Thyroid gland (tissue), 4 donors: ENCODE results near the gene GMEB2. TPM values are rescaled to one million over a fixed set of nuclear protein-coding genes. Genes with fewer than 3 reads are reported as not detected.

Source experiments
- DNase-seq, 2 donors: peaks; one replicate each; pipeline ENCODE4 v3.0.0-alpha.2; 2019
- H3K27ac ChIP-seq, 3 donors: fragments of 200-600 bp; sonication (generic); 1 replicate in 2 of 3; 2 replicates in 1 of 3; pipeline ENCODE4 v1.5.1; 2016 to 2019; ENCODE audit warnings: mild to moderate bottlenecking in 1 of 3, moderate library complexity in 1 of 3
- H3K27me3 ChIP-seq: fragments of 200-600 bp; sonication (generic); one replicate; pipeline ENCODE4 v1.5.1; 2019
- H3K36me3 ChIP-seq, 2 donors: fragments of 200-600 bp; sonication (generic); one replicate each; pipeline ENCODE4 v1.5.1; 2016 to 2019
- H3K4me1 ChIP-seq, 2 donors: fragments of 200-600 bp; sonication (generic); one replicate each; pipeline ENCODE4 v1.5.1; 2017 to 2019
- H3K4me3 ChIP-seq, 3 donors: fragments of 200-600 bp; sonication (generic); replicated peaks in 1 of 3; 1 replicate in 2 of 3; 2 replicates in 1 of 3; pipeline ENCODE4 v1.5.1; 2016; ENCODE audit warnings: mild to moderate bottlenecking in 1 of 3
- H3K9me3 ChIP-seq: fragments of 200-600 bp; sonication (generic); one replicate; pipeline ENCODE4 v1.5.1; 2017
- POLR2A ChIP-seq, 2 donors: fragments of 450-650 bp; IDR thresholded peaks; one replicate each; pipeline ENCODE4 v1.6.1; 2017; ENCODE audit warnings: antibody characterized with exemption in 2 of 2, mild to moderate bottlenecking in 2 of 2, moderate library complexity in 1 of 2
- WGBS, 2 donors: methylation state at CpG; one replicate each; pipeline ENCODE4 v1.1.5; 2017; 5-methylcytosine and 5-hydroxymethylcytosine counted together
- intact Hi-C: fragments of 100-400 bp; cut with DNase I; formaldehyde crosslinking; loops from one replicate; pipeline ENCODE4 v1.15.1; 2023
- total RNA-seq, 4 donors: library from RNA; depleted of rRNA; stranded (reverse); fragments of >200 nt; gene quantifications; one replicate each; pipeline ENCODE4 v1.2.3, GENCODE V29; 2016
- TF ChIP-seq, protein P1 (sequence below), 6 experiments: fragments of 200-600 bp in 3 of 6; fragments of 450-650 bp in 3 of 6; sonication (generic) in 3 of 6; IDR thresholded peaks; one replicate each; pipeline ENCODE4 v1.5.1; 2016 to 2019; ENCODE audit warnings: antibody characterized with exemption in 6 of 6, mild to moderate bottlenecking in 2 of 6, inconsistent platforms in 1 of 6, moderate library complexity in 1 of 6

Gene GMEB2
- total RNA-seq, 4 donors from 2014 or later: 23.1 to 34.9 (median 29.9) TPM

DNA sequence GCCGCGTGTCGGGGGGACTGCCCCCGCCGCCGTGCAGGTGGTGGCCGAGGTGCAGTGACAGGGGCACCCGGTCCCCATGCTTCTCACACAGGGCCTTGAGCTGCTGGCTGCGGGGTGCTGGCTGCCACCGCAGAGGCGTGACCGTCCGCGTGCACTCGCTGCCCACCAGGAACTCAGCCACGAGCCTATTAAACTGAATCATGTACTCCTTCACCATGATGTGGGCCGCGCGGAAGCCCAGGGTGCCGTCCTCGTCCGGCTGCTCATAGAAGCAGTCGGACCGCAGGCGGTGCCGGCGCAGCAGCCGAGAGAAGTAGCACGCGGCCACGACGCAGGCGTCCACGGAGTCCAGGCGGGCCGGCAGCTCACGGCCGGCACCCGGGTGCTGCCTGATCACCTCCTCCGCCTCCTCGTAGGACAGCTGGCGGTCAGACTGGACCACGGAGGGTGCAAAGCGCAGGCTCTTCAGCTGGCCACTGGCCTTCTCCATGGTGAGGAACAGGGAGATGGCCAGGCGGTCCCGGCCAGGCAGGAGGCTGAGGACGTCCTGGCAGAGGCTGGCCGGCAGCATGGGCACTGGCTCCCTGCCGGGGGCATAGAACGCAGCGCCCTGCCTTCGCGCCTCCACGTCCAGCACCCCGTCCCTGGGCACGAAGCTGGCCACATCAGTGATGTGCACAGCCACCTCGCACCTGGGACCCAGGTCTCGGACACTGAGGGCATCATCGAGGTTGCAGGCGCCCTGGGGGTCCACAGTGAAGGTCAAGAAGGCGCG, 62.7 kb downstream of the GMEB2 start:
- no peaks in the 10 kb centered on the region for H3K4me1 ChIP-seq
- no peaks in the 10 kb centered on the region for H3K27me3 ChIP-seq
- peaks cover 41 to 50% of the 10 kb centered on the region in 2 donors for H3K36me3 ChIP-seq
- no peak for DNase-seq
- TF ChIP-seq, protein P1, sequence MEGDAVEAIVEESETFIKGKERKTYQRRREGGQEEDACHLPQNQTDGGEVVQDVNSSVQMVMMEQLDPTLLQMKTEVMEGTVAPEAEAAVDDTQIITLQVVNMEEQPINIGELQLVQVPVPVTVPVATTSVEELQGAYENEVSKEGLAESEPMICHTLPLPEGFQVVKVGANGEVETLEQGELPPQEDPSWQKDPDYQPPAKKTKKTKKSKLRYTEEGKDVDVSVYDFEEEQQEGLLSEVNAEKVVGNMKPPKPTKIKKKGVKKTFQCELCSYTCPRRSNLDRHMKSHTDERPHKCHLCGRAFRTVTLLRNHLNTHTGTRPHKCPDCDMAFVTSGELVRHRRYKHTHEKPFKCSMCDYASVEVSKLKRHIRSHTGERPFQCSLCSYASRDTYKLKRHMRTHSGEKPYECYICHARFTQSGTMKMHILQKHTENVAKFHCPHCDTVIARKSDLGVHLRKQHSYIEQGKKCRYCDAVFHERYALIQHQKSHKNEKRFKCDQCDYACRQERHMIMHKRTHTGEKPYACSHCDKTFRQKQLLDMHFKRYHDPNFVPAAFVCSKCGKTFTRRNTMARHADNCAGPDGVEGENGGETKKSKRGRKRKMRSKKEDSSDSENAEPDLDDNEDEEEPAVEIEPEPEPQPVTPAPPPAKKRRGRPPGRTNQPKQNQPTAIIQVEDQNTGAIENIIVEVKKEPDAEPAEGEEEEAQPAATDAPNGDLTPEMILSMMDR (IDR thresholded peaks at IDR 0.05): no peak
- TF ChIP-seq POLR2A (IDR thresholded peaks at IDR 0.05): no peak
- H3K27ac ChIP-seq: no peak overlapping the region
- no peak overlapping the region for H3K4me3 ChIP-seq
- 90 to 95% methylated on average over 11 to 46 of the region's 62 CpGs for WGBS, 2 donors
- intact Hi-C loops: no loop called here
- no peaks in the 10 kb centered on the region for H3K9me3 ChIP-seq

DNA sequence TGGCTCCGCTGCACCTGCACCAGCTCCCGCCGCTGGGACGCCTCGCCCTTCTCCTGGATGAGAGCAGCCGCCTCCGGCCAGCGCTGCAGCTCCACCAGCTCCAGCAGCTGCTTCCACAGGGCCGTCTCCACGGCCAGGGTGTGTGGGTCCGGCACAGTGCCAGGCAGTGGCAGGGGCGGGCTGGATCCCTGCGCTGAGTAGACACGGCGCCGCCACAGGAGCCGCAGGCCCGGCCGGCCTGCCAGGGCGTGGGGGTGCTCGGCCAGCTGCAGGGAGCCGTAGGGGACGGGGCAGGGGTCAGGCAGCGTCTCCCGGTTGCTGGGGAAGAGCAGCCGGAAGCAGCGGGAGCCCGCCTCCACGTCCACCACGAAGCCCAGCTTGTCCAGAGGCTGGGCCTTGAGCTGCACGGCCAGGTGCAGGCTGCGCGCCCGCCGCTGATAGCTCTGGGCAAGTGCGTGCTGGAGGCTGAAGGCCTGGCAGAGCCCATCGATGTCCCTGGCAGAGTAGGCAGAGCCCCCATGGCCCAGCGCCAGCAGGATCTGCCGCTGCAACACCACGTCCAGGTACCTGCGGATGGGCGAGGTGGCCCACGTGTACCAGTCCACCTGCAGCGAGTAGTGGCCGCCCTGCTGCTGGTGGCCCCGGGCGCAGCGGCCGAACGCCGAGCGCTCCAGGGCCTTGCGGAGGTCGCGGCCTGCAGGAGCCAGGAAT, 63.5 kb downstream of the GMEB2 start:
- intact Hi-C loops: no loop called here
- WGBS, 2 donors: 93 to 98% methylated on average over 18 to 20 of the region's 55 CpGs
- Histone ChIP-seq H3K36me3 (peaks cover 44 to 55% of the 10 kb centered on the region in 2 donors), H3K4me3 (no peak overlapping the region), H3K27ac (no peak overlapping the region), H3K27me3 (no peaks in the 10 kb centered on the region), H3K4me1 (no peaks in the 10 kb centered on the region), H3K9me3 (no peaks in the 10 kb centered on the region)
- DNase-seq: no peak
- no peak for TF ChIP-seq POLR2A (IDR thresholded peaks at IDR 0.05)
- TF ChIP-seq, protein P1 (IDR thresholded peaks at IDR 0.05): no peak

DNA sequence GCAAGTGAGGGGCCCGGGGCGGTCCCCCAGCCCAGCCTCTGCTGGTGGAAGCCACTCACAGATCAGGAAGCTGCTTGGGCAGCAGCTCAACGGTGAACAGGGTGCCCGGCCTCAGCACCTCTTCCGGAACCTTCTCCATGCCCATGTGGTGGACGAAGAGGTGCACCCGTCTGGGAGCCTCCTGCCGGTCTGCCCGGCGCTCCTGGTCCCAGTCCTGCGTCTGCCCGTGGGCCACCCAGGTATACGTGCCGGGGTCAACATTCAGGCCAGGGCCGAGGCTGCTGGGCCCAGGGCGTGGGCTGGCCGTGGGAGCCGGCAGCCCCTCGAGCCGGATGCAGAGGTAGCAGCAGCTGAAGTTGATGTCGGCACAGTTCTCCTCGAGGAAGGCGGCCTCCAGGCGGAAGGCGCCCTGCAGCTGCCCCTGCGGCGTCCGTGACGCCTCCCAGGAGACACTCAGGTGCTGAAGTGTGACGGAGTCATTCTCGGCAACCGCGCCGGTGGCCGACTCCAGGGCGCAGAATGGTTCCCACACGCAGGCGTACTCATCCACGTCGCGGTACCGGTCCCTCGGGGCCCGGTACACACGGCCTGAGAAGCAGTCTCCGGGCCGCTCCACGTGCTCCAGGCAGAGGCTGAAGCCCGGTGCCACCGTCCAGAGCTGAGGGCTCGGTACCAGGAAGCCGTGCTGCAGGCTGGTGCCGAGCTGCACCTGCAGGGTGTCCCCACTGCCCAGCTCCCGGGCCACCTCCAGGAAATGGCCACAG, 64.3 kb downstream of the GMEB2 start:
- no peak overlapping the region for H3K27ac ChIP-seq
- no peak for DNase-seq

DNA sequence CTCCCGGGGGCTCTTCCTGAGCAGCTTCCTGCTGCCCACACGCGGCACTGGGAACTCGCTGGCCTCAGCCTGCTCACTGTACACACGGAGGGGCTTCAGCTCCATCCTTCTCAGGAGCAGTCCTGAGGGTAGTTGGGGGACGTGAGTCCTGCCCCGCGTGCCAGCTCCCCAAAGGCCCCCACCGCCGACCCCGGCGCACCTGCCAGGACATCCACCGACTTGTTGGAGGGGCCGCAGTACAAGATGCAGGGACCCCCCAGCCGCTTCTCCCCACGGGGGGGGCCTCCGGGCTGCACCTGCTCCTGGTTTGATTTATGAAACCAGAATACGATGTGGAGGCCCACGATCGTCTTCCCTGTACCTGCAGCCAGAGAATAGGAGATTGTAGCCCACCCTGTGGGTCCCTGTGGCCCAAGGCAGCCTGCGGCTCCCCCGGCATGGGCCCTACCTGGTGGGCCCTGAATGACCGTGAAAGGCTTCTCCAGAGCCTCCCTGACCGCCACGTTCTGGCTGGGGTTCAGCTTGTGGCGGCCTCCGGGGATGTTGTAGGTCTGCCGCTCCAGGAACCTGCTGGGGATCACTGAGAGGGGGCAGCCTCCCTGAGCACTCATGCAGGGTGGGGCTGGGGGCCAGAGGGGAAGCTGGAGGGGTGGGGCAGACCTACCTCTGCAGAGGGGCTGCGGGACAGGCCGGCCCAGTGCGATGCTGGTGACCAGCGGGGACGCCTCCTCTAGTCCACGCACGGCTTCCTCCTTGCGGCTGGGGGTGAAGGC, 65.1 kb downstream of the GMEB2 start:
- DNase-seq: no peak
- TF ChIP-seq POLR2A (IDR thresholded peaks at IDR 0.05): no peak
- TF ChIP-seq, protein P1 (IDR thresholded peaks at IDR 0.05): no peak
- H3K27me3 ChIP-seq: no peaks in the 10 kb centered on the region
- H3K36me3 ChIP-seq: peaks cover 44 to 55% of the 10 kb centered on the region in 2 donors
- no peak overlapping the region for H3K4me3 ChIP-seq
- H3K27ac ChIP-seq: no peak overlapping the region
- 83 to 94% methylated on average over 5 to 17 of the region's 36 CpGs for WGBS, 2 donors
- H3K9me3 ChIP-seq: no peaks in the 10 kb centered on the region
- no peaks in the 10 kb centered on the region for H3K4me1 ChIP-seq
- intact Hi-C loops: no loop called here

More for the DNA sequence above, 64.3 kb downstream of the GMEB2 start:
- TF ChIP-seq, protein P1 (IDR thresholded peaks at IDR 0.05): no peak
- TF ChIP-seq POLR2A (IDR thresholded peaks at IDR 0.05): no peak
- Histone ChIP-seq H3K9me3 (no peaks in the 10 kb centered on the region), H3K4me1 (no peaks in the 10 kb centered on the region), H3K36me3 (peaks cover 44 to 55% of the 10 kb centered on the region in 2 donors), H3K27me3 (no peaks in the 10 kb centered on the region), H3K4me3 (no peak overlapping the region)
- intact Hi-C loops: no loop called here
- WGBS, 2 donors: 83 to 95% methylated on average over 7 to 30 of the region's 54 CpGs
